IPS-18a (cell line): ENCODE data around the gene RGP1.

Experiments
- H3K27ac ChIP-seq: one replicate; pipeline ENCODE4 v1.5.1; 2013; ENCODE audit warnings: low read length
- H3K27me3 ChIP-seq: one replicate; pipeline ENCODE4 v1.6.1; 2013; ENCODE audit warnings: mild to moderate bottlenecking, low read length; ENCODE audit not compliant: control insufficient read depth, insufficient read depth
- H3K36me3 ChIP-seq: one replicate; pipeline ENCODE4 v1.6.1; 2013; ENCODE audit warnings: low read depth, low read length; ENCODE audit not compliant: control insufficient read depth
- H3K4me1 ChIP-seq: one replicate; pipeline ENCODE4 v1.6.1; 2013; ENCODE audit warnings: low read depth, low read length; ENCODE audit not compliant: control insufficient read depth
- H3K4me3 ChIP-seq: one replicate; pipeline ENCODE4 v1.5.1; 2013; ENCODE audit warnings: low read length
- H3K9ac ChIP-seq: one replicate; pipeline ENCODE4 v1.6.1; 2013; ENCODE audit warnings: mild to moderate bottlenecking, low read length, moderate library complexity
- H3K9me3 ChIP-seq: one replicate; pipeline ENCODE4 v1.6.1; 2013; ENCODE audit warnings: low read depth, low read length; ENCODE audit not compliant: control insufficient read depth

The RGP1 gene

GRCh38 chr9:35748858-35749514, at the start of gene RGP1, which contains the start of gene GBA2:
Gene RGP1, plus strand, starts transcription at chr9:35749287. Its CDS starts 469 bp downstream, at chr9:35749756.
Gene GBA2, minus strand, starts transcription at chr9:35749228. Its CDS starts 524 bp downstream, at chr9:35748704.
- Histone ChIP-seq H3K4me1 (peaks cover 4% of the 10 kb centered on the region), H3K36me3 (peaks cover 37% of the 10 kb centered on the region), H3K4me3 (peak within 1 kb of the TSS; percentile 86), H3K27me3 (no peaks in the 10 kb centered on the region), H3K27ac (no peak within 1 kb of the TSS), H3K9ac (peak within 1 kb of the TSS; percentile 56), H3K9me3 (no peaks in the 10 kb centered on the region)

GRCh38 chr9:35700031-35700430, 49.1 kb upstream of the RGP1 start:
- Histone ChIP-seq H3K27me3 (no peaks in the 10 kb centered on the region), H3K36me3 (peaks cover 81% of the 10 kb centered on the region), H3K27ac (no peak overlapping the region), H3K9me3 (no peaks in the 10 kb centered on the region), H3K9ac (no peak overlapping the region), H3K4me1 (no peaks in the 10 kb centered on the region), H3K4me3 (no peak overlapping the region)

GRCh38 chr9:35700942-35701341, 48.1 kb upstream of the RGP1 start:
- H3K9me3 ChIP-seq: no peaks in the 10 kb centered on the region
- H3K4me1 ChIP-seq: no peaks in the 10 kb centered on the region
- H3K27ac ChIP-seq: no peak overlapping the region
- H3K27me3 ChIP-seq: no peaks in the 10 kb centered on the region
- peaks cover 90% of the 10 kb centered on the region for H3K36me3 ChIP-seq
- H3K4me3 ChIP-seq: no peak overlapping the region
- no peak overlapping the region for H3K9ac ChIP-seq

GRCh38 chr9:35702696-35703095, 46.4 kb upstream of the RGP1 start:
- Histone ChIP-seq H3K27me3 (no peaks in the 10 kb centered on the region), H3K4me1 (no peaks in the 10 kb centered on the region), H3K9ac (no peak overlapping the region), H3K4me3 (no peak overlapping the region), H3K36me3 (peaks cover 98% of the 10 kb centered on the region), H3K27ac (no peak overlapping the region), H3K9me3 (no peaks in the 10 kb centered on the region)

- Histone ChIP-seq H3K4me1 (no peaks in the 10 kb centered on the region), H3K4me3 (no peak overlapping the region), H3K27me3 (no peaks in the 10 kb centered on the region), H3K9ac (no peak overlapping the region), H3K27ac (no peak overlapping the region), H3K9me3 (no peaks in the 10 kb centered on the region), H3K36me3 (peaks cover 98% of the 10 kb centered on the region)
Observed at GRCh38 chr9:35703906-35704672, 45.0 kb upstream of the RGP1 start.

- peaks cover 91% of the 10 kb centered on the region for H3K36me3 ChIP-seq
- no peaks in the 10 kb centered on the region for H3K4me1 ChIP-seq
- no peaks in the 10 kb centered on the region for H3K9me3 ChIP-seq
- H3K27me3 ChIP-seq: no peaks in the 10 kb centered on the region
- no peak overlapping the region for H3K27ac ChIP-seq
- no peak overlapping the region for H3K9ac ChIP-seq
- no peak overlapping the region for H3K4me3 ChIP-seq
Observed at GRCh38 chr9:35705372-35705771, 43.7 kb upstream of the RGP1 start.

GRCh38 chr9:35705836-35706430, 43.2 kb upstream of the RGP1 start:
- H3K36me3 ChIP-seq: peaks cover 91% of the 10 kb centered on the region
- H3K27me3 ChIP-seq: no peaks in the 10 kb centered on the region
- no peak overlapping the region for H3K27ac ChIP-seq
- H3K4me1 ChIP-seq: no peaks in the 10 kb centered on the region
- no peaks in the 10 kb centered on the region for H3K9me3 ChIP-seq
- no peak overlapping the region for H3K4me3 ChIP-seq
- H3K9ac ChIP-seq: no peak overlapping the region

- Histone ChIP-seq H3K9me3 (no peaks in the 10 kb centered on the region), H3K27me3 (no peaks in the 10 kb centered on the region), H3K36me3 (peaks cover 91% of the 10 kb centered on the region), H3K27ac (no peak overlapping the region), H3K9ac (no peak overlapping the region), H3K4me3 (no peak overlapping the region), H3K4me1 (no peaks in the 10 kb centered on the region)
Observed at GRCh38 chr9:35706951-35707350, 42.1 kb upstream of the RGP1 start.

GRCh38 chr9:35708146-35708545, 40.9 kb upstream of the RGP1 start:
- Histone ChIP-seq H3K9ac (no peak overlapping the region), H3K36me3 (peaks cover 88% of the 10 kb centered on the region), H3K27me3 (no peaks in the 10 kb centered on the region), H3K4me3 (no peak overlapping the region), H3K4me1 (no peaks in the 10 kb centered on the region), H3K9me3 (no peaks in the 10 kb centered on the region), H3K27ac (no peak overlapping the region)

- no peak overlapping the region for H3K9ac ChIP-seq
- no peaks in the 10 kb centered on the region for H3K9me3 ChIP-seq
- H3K27ac ChIP-seq: no peak overlapping the region
- H3K4me3 ChIP-seq: no peak overlapping the region
- no peaks in the 10 kb centered on the region for H3K27me3 ChIP-seq
- H3K4me1 ChIP-seq: no peaks in the 10 kb centered on the region
- peaks cover 88% of the 10 kb centered on the region for H3K36me3 ChIP-seq
Observed at GRCh38 chr9:35710818-35711500, 38.1 kb upstream of the RGP1 start.
